ENCODE results near the gene HMCN1. TPM values are rescaled to one million over a fixed set of nuclear protein-coding genes. Genes with fewer than 3 reads are reported as not detected.
A peak's percentile ranks its signal among the peaks of the same experiment; 100 is the strongest.

HMCN1 gene
- 0.01 TPM in 1 of 2 replicates, not detected in the other for polyA plus RNA-seq (2014; cell fraction: cytosol; rRNA removed)
- not detected in 2 replicates for polyA plus RNA-seq (2014; cell fraction: nucleus; rRNA removed)

- peak; percentile 37 for DNase-seq (ENCODE audit: low spot score)
Observed at GRCh38 chr1:185733818-185734735, at the start of gene HMCN1. TSS of gene HMCN1 (plus strand) at chr1:185734391. CDS start at chr1:185734780, 389 bp downstream.

DNA sequence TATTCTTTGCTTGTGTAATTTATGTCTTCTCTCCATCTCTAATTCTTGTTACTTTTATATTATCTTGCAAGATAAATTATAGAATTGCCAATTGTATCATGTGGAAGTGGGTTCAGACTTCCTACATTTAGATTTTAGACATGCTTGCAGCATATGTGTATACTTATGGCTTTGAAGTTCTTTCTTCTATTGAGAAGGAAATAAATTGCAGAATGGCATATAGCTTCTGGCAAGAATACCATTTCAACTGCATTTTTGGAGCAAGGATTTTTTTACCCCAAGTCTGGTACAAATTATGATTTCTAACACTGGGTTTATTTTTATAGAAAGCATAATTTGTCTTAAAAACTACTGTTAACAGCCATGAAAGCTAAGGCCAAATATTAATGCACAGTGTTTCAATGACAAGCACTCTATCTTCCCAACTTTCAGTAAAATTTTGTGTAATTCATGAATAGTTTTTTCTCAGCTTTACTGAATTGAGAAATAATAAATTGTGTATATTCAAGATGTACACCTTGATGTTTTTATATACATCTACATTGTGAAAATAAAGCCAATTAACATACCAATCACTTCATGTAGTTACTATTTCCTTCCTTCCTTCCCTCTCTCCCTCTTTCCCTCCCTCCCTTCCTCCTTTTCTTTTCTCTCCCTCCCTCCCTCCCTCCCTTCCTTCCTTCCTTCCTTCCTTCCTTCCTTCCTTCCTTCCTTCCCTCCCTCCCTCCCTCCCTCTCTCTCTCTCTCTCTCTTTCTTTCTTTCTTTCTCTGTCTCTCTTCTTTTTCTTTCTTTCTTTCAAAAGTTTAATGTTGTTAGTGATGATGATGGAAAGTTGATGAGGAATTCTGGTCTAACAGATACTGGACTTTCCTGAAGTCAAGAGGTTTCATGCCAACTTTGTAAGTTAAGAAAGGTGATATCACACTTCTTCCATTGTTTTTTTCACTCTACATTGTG is 47.1 kb upstream of the HMCN1 start:
- DNase-seq (ENCODE audit: low spot score) = no peak

DNA sequence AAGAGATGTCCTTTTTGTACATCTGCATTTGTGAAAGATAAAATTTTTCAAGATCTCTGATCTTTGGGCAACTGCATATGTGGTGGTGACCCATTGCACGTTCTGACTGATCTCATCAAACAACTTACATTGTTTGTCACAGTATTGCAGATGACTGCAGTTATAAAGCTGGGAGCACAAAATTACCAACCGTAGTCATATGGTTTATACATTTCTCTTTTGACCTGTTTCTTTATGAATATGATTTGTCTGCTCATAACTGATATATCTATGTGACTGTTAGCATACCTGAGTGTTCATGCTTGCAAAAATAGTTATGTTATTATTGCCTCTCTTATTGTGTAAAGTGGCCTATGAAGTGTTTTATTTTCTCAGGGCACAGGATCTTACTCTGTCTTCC is 43.7 kb upstream of the HMCN1 start:
- DNase-seq (ENCODE audit: low spot score) = no peak

DNA sequence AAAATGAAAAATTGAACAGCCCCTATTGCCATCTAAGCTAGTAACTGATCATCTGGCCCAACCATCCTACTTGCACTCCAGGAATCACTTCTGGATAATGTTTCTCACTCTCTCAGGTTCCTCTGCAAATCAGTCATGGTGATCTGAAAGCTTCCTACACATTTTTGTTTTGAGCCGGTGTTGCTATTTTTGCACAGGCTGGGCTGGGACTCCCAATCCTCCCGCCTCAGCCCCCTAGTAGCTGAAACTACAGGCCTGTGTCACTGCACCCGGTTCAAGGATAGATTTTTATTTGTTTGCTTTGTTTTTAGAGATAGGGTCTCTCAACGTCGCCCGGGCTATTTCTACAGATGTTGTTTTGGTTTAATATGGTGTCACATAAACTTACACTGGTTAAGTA is 40.5 kb upstream of the HMCN1 start:
- no peak for DNase-seq (ENCODE audit: low spot score)

DNA sequence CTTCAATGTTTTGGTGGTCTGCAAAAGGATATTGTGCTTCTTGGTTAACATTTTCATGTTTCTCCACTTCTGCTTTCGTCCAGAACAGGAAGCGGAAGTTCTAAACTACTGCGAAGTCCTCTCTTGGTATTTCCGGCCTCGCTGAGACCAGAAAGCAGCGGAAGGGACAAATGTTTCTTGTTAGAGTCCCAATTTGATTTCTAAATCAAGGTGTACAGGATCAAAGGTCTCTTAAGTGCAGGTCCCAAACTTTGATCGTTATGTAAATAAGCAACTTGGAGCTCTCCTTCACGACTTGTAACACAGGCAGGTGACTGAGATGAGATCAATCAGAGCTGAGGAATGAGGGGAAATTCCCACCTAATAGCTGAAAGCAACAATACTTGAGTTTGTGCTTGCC is 40.1 kb upstream of the HMCN1 start:
- DNase-seq (ENCODE audit: low spot score) = no peak

GRCh38 chr1:185695299-185695698 is 38.9 kb upstream of the HMCN1 start:
- DNase-seq (ENCODE audit: low spot score) = no peak

- DNase-seq (ENCODE audit: low spot score) = no peak
Observed at GRCh38 chr1:185696422-185697150, 37.6 kb upstream of the HMCN1 start.

GRCh38 chr1:185699874-185700273 is 34.3 kb upstream of the HMCN1 start:
- no peak for DNase-seq (ENCODE audit: low spot score)

- DNase-seq (ENCODE audit: low spot score) = no peak
Observed at GRCh38 chr1:185701650-185702049, 32.5 kb upstream of the HMCN1 start.

DNA sequence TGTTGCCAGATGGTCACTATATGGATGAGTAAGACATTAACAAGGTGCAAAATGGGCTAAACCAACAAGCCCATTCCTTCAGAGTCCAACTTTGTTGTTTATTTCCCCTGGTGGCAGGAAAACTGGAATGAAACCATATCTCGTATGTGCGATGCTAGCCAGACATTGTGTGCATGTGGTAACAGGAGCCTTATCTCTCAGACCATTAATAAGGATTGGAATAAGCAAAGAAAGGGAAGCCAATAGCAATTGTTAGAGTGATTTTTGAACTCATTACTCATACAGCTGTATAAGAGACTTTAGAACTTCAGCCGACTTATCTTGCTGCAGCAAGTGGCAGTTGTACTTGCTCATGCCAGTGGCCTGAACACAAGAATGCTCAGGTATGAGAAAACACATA is 30.0 kb upstream of the HMCN1 start:
- DNase-seq (ENCODE audit: low spot score) = no peak

- no peak for DNase-seq (ENCODE audit: low spot score)
Observed at GRCh38 chr1:185716095-185716494, 18.1 kb upstream of the HMCN1 start.

GRCh38 chr1:185719021-185719420 is 15.2 kb upstream of the HMCN1 start:
- no peak for DNase-seq (ENCODE audit: low spot score)

- DNase-seq (ENCODE audit: low spot score) = no peak
Observed at GRCh38 chr1:185720633-185721272, 13.4 kb upstream of the HMCN1 start.

DNA sequence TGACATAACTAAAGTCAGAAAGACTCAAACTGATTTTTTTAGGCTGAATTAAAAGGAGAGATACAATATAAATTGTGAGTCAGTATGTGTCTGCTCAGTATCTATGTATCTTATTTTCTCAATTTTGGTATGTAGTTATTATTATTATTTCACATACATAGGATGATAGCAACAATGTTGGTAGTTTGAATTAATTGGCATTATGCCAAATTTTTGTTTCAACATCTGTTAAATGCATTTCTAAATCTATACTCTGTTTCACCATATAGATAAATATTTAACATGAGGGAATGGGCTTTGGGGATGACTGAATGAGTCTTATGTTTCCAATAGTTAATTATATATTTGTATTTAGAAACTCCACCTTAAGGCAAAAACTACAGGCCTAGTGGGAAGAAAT is 12.6 kb upstream of the HMCN1 start:
- no peak for DNase-seq (ENCODE audit: low spot score)

GRCh38 chr1:185722098-185722497 is 12.1 kb upstream of the HMCN1 start:
- DNase-seq (ENCODE audit: low spot score) = no peak

- DNase-seq (ENCODE audit: low spot score) = no peak
Observed at GRCh38 chr1:185727726-185728125, 6.5 kb upstream of the HMCN1 start.

GRCh38 chr1:185731446-185731845 is 2.7 kb upstream of the HMCN1 start:
- no peak for DNase-seq (ENCODE audit: low spot score)

DNA sequence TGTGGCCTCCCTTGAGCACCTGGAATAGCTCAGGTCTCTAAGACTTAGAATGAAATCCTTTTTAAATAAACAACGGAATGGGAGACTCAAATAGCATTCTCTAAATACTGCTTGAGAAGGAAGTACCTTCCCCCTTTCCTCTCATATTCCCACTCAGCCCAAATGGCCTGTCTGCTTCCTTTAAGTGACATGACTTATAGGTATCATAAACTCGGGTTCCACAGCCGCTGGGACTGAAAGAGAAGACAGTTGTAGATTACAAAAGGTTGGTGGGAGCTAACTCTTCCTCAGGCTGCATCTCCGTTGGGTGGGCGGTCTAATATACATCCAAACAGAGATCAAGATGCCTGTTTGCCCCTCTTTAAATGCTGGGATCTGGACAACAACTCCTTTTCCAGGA is 1.2 kb upstream of the HMCN1 start:
- no peak for DNase-seq (ENCODE audit: low spot score)

GRCh38 chr1:185734929-185735700 is 924 bp downstream of the HMCN1 start:
- no peak for DNase-seq (ENCODE audit: low spot score)

- DNase-seq (ENCODE audit: low spot score) = no peak
Observed at GRCh38 chr1:185735701-185736064, 1.5 kb downstream of the HMCN1 start.

Measured in SK-N-DZ (cell line).